Fibroblast of lung (primary cell): Measurements from ENCODE around the gene MARCKSL1. TPM values are rescaled to one million over a fixed set of nuclear protein-coding genes. Genes with fewer than 3 reads are reported as not detected.

Experiments
- DNase-seq, 2 donors: peaks; one replicate each; pipeline versions ENCODE4 v3.0.0 to v3.0.0-alpha.2; 2010; ENCODE audit warnings: low read depth in 2 of 2
- H2AFZ ChIP-seq: 2 replicates; pipeline ENCODE4 v1.5.1; 2012; ENCODE audit warnings: low read length, control low read depth, inconsistent platforms
- H3K27ac ChIP-seq: 2 replicates; pipeline ENCODE4 v1.5.1; 2011; ENCODE audit warnings: low read length, control low read depth; ENCODE audit not compliant: insufficient read depth
- H3K27me3 ChIP-seq: 2 replicates; pipeline ENCODE4 v1.5.1; 2011; ENCODE audit warnings: mild to moderate bottlenecking, low read length; ENCODE audit not compliant: control insufficient read depth, insufficient read depth
- H3K36me3 ChIP-seq: 2 replicates; pipeline ENCODE4 v1.5.1; 2011; ENCODE audit warnings: low read length; ENCODE audit not compliant: control insufficient read depth, insufficient read depth
- H3K4me1 ChIP-seq: 2 replicates; pipeline ENCODE4 v1.5.1; 2011; ENCODE audit warnings: low read length; ENCODE audit not compliant: control insufficient read depth, insufficient read depth; ENCODE audit errors: extremely low read depth
- H3K4me2 ChIP-seq: 2 replicates; pipeline ENCODE4 v1.5.1; 2011; ENCODE audit warnings: low read length, control low read depth; ENCODE audit not compliant: insufficient read depth; ENCODE audit errors: extremely low read depth
- H3K4me3 ChIP-seq, 4 experiments: fragments of 200-600 bp in 1 of 4; sonication (generic) in 1 of 4; replicated peaks in 1 of 4; 2 replicates each; pipeline ENCODE4 v1.5.1; 2011 to 2016; ENCODE audit warnings: low read length in 4 of 4, low read depth in 3 of 4, mild to moderate bottlenecking in 3 of 4, control low read depth in 2 of 4, inconsistent platforms in 1 of 4, mixed read lengths in 1 of 4; ENCODE audit not compliant: insufficient read depth in 1 of 4; ENCODE audit errors: control extremely low read depth in 1 of 4
- H3K79me2 ChIP-seq: 2 replicates; pipeline ENCODE4 v1.5.1; 2012; ENCODE audit warnings: mild to moderate bottlenecking, low read length, inconsistent platforms; ENCODE audit not compliant: control insufficient read depth, insufficient read depth
- H3K9ac ChIP-seq: 2 replicates; pipeline ENCODE4 v1.5.1; 2011; ENCODE audit warnings: mild to moderate bottlenecking, low read length, control low read depth; ENCODE audit not compliant: insufficient read depth
- H3K9me3 ChIP-seq: 2 replicates; pipeline ENCODE4 v1.5.1; 2012; ENCODE audit warnings: low read depth, low read length; ENCODE audit not compliant: control insufficient read depth, insufficient read depth
- H4K20me1 ChIP-seq: 2 replicates; pipeline ENCODE4 v1.5.1; 2011; ENCODE audit warnings: low read length; ENCODE audit not compliant: control insufficient read depth, insufficient read depth; ENCODE audit errors: extremely low read depth
- EZH2 ChIP-seq: IDR thresholded peaks from 2 replicates; pipeline ENCODE4 v1.5.1; 2012; ENCODE audit warnings: low read length, control low read depth, mild to moderate bottlenecking; ENCODE audit errors: missing control alignments
- polyA plus RNA-seq, 2 donors: library from polyadenylated mRNA; depleted of rRNA in 1 of 2; stranded (reverse) in 1 of 2; unstranded in 1 of 2; fragments of >200 nt; gene quantifications; 2 replicates each; pipeline ENCODE4 v1.2.1, GENCODE V29; 2011 to 2012; ENCODE audit warnings: missing spikeins in 1 of 2
- total RNA-seq: library from RNA; depleted of rRNA; stranded (reverse); fragments of >200 nt; gene quantifications from 2 replicates; pipeline ENCODE4 v1.2.1, GENCODE V29; 2014
- TF ChIP-seq, protein P1 (sequence below), 2 donors: IDR thresholded peaks in 1 of 2; conservative IDR thresholded peaks in 1 of 2; 1 replicate in 1 of 2; 2 replicates in 1 of 2; pipeline ENCODE4 v1.5.1; 2011 to 2012; ENCODE audit warnings: low read length in 2 of 2, control low read depth in 1 of 2, inconsistent platforms in 1 of 2, low read depth in 1 of 2, mild to moderate bottlenecking in 1 of 2

Gene MARCKSL1
- total and polyA plus RNA-seq, 2 donors (not counting 1 experiment from before 2014, with no cell fraction given): 11.7 to 79.1 TPM

DNA sequence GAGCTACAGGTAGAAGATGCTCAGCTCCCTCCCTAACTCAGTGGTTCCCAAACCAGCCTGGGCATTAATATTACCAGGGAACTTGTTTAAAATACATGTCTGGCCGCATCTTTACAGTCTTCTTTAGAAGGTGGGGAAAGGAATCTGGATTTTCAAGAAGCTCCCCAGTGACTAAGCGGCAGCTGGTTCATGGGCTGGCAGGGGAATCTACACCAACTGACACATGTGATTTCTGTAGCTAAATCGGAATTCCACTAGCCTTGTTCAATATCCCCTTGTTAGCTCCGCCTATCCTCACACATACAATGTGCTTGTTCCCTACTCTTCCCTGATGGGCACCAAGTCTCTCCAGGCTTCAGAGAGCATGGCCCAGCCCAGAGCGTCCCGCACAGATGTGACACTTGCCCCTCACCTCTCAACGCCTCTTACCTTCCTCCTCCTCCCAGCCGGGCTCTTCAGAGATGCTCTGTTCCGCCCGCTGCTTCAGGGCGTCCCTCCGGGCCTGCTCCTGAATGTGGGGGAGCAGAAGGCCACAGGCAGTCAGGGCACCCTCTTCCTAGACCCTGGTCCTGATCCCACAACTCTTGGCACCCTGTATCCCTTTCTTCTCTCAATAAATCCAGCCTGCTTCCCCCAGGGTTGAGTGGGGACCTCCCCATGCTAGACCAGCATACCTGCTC is 41.6 kb upstream of the MARCKSL1 start:
- Histone ChIP-seq H4K20me1 (no peaks in the 10 kb centered on the region), H3K36me3 (peaks cover 17% of the 10 kb centered on the region), H3K4me3 (no peak overlapping the region), H3K27ac (no peak overlapping the region), H2AFZ (no peak overlapping the region), H3K79me2 (no peaks in the 10 kb centered on the region), H3K9ac (no peak overlapping the region), H3K4me1 (no peaks in the 10 kb centered on the region), H3K9me3 (no peaks in the 10 kb centered on the region), H3K4me2 (no peak overlapping the region), H3K27me3 (no peaks in the 10 kb centered on the region)
- no peak for TF ChIP-seq EZH2
- TF ChIP-seq, protein P1, sequence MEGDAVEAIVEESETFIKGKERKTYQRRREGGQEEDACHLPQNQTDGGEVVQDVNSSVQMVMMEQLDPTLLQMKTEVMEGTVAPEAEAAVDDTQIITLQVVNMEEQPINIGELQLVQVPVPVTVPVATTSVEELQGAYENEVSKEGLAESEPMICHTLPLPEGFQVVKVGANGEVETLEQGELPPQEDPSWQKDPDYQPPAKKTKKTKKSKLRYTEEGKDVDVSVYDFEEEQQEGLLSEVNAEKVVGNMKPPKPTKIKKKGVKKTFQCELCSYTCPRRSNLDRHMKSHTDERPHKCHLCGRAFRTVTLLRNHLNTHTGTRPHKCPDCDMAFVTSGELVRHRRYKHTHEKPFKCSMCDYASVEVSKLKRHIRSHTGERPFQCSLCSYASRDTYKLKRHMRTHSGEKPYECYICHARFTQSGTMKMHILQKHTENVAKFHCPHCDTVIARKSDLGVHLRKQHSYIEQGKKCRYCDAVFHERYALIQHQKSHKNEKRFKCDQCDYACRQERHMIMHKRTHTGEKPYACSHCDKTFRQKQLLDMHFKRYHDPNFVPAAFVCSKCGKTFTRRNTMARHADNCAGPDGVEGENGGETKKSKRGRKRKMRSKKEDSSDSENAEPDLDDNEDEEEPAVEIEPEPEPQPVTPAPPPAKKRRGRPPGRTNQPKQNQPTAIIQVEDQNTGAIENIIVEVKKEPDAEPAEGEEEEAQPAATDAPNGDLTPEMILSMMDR (conservative IDR thresholded peaks at IDR 0.05 in 1 of 2, IDR thresholded peaks at IDR 0.05 in 1 of 2; ENCODE audit: low read depth in 1 of 2, low read length in 2 of 2): no peak
- DNase-seq: no peak

DNA sequence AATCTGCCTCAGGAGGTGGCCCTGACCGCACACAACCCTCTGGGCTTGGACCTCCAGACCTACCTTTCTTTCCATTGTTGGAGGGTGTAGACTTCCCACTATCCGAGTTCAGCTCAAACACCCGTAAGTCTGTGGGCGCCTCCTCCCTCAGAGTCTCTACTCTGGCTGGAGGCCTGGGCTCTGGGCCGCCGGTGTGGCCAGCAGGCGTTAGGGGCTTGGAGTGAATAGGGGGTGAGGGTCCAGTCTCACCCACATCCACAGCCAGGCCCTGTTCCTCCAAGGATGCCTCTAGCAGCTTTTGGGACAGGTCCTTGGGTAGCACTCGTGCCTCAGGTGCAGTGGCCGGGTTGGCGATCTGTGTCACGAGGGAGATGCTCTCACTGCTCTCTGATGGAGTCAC is 40.2 kb upstream of the MARCKSL1 start:
- Histone ChIP-seq H3K4me2 (no peak overlapping the region), H4K20me1 (no peaks in the 10 kb centered on the region), H3K79me2 (no peaks in the 10 kb centered on the region), H3K36me3 (peaks cover 15% of the 10 kb centered on the region), H3K4me1 (no peaks in the 10 kb centered on the region), H3K27me3 (no peaks in the 10 kb centered on the region), H3K9ac (no peak overlapping the region), H2AFZ (no peak overlapping the region), H3K27ac (no peak overlapping the region), H3K9me3 (no peaks in the 10 kb centered on the region), H3K4me3 (no peak overlapping the region)
- no peak for TF ChIP-seq EZH2
- TF ChIP-seq, protein P1 (conservative IDR thresholded peaks at IDR 0.05 in 1 of 2, IDR thresholded peaks at IDR 0.05 in 1 of 2; ENCODE audit: low read depth in 1 of 2, low read length in 2 of 2): no peak
- DNase-seq: no peak

DNA sequence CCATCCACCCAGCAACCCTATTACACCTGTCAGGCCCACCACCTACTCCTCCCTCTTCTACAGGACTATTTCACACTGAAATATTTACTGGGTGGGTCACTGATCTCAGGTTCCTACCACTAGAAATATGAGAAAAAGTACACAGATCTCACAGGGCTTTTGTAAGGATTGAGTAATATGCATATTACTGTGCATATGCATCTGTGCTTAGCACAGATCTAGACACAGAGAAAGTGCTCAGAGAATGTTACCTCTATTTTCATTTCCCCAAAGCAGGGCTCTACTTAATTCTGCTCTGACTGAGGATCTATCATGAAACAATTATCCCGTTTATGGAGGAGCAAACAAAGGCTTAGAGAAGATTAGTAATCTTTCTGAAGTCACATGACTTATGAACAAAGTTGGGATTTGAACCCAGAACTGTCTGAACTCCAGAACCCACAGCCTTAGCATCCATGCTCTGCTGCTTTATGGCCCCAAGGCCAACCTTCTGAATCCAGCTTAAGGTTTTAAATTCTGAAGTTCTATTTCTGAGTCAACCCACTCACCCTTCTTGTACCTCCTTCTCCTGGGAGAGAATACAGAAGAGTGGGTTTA is 38.1 kb upstream of the MARCKSL1 start:
- H2AFZ ChIP-seq: no peak overlapping the region
- TF ChIP-seq, protein P1 (conservative IDR thresholded peaks at IDR 0.05 in 1 of 2, IDR thresholded peaks at IDR 0.05 in 1 of 2; ENCODE audit: low read depth in 1 of 2, low read length in 2 of 2): no peak
- no peak for TF ChIP-seq EZH2
- no peak overlapping the region for H3K9ac ChIP-seq
- no peak overlapping the region for H3K4me3 ChIP-seq
- H4K20me1 ChIP-seq: no peaks in the 10 kb centered on the region
- H3K9me3 ChIP-seq: no peaks in the 10 kb centered on the region
- no peaks in the 10 kb centered on the region for H3K27me3 ChIP-seq
- no peak overlapping the region for H3K4me2 ChIP-seq
- H3K27ac ChIP-seq: no peak overlapping the region
- H3K4me1 ChIP-seq: no peaks in the 10 kb centered on the region
- no peaks in the 10 kb centered on the region for H3K79me2 ChIP-seq
- DNase-seq: no peak
- H3K36me3 ChIP-seq: peaks cover 15% of the 10 kb centered on the region
